Forelimb muscle (tissue), 1 donor: Measurements from ENCODE around the gene GLUL. TPM values are rescaled to one million over a fixed set of nuclear protein-coding genes. Genes with fewer than 3 reads are reported as not detected.
A peak's percentile ranks its signal among the peaks of the same experiment; 100 is the strongest.
"Not testable (repeated sequence)": the region's sequence is repeated elsewhere in the genome, so short reads cannot be mapped to it uniquely, and the experiment has no call there.

Source experiments
- DNase-seq: peaks from one replicate; pipeline ENCODE4 v3.0.0-alpha.2; 2013; ENCODE audit warnings: low read depth
- polyA plus RNA-seq: library from polyadenylated mRNA; unstranded; fragments of 120-200 nt; gene quantifications from one replicate; pipeline ENCODE4 v1.2.1, GENCODE V29; 2013; ENCODE audit not compliant: insufficient read length

GLUL gene
- polyA plus RNA-seq, 1 donor: 438 TPM

DNA sequence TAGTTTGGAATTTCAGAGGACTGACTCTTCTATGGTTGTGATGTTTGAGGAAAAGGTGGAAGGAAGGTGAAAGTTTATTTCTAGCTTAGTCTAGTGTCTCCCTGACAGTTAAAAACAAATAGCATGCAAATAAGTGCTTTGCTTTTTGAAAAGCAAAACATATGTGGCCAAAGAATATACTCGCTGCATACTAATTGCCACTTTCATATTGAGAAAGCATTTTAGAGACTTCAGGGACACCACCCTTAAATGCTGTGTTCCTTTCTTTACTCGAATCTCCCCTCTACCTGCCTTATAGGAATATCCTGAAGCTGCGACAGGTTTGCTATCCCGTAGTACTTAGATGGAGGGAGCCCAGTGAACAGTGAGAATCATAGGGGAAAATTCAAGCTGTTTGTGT lies 23.2 kb downstream of the GLUL start:
- DNase-seq: no peak

DNA sequence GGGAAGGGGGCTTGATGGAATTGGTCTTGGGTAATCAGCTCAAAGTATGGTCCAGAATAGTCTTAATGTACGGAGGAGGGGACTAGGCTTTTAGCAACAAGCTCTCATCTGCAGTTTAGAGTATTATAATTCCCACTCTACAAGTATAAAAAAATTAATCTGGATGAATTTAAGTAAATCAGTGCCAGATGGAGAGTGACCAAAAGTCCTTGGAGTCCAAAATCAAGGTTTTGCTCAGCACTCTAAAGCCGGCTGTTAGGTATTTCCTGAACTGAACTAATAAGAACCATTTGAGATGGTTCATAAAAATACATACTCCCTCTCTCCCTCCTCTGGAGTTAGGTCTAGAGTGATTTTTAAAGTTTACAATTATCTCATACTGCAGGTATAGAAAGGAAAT lies 23.7 kb downstream of the GLUL start:
- peak; percentile 51 for DNase-seq

DNA sequence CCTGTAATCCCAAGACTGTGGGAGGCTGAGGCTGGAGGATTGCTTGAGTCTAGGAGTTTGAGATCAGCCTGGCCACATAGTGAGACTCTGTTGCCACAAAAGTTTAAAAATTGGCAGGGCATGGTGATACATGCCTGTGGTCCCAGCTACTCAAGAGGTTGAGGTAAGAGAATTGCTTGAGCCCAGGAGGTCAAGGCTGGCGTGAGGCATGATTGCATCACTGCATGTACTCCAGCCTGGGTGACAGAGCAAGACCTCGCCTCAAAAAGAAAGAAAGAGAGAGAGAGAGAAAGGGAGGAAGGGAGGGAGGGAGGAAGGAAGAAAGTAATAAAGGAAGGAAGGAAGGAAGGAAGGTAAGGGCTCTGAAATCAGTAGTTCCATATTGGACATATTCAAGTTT lies 25.0 kb downstream of the GLUL start:
- DNase-seq: no peak

DNA sequence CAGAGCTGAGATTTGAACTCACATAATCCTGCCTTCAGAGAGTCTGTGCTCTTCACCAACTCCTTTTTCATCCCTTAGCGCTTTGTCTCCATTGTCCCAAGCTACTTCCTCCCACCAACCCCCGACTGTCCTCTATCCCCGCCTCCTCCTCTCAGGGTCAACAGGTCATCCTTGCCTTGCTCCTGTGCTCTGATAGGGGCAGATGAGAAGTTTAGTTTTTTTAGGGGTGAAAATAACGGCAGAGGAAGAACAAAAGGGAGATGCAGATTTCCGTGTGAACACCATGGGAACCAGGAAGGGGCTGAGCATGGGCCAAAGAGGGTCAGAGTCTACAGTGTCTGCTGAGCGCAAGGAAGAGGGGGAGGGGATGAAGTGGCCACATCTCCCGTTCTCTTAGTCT lies 31.9 kb downstream of the GLUL start:
- DNase-seq: no peak

DNA sequence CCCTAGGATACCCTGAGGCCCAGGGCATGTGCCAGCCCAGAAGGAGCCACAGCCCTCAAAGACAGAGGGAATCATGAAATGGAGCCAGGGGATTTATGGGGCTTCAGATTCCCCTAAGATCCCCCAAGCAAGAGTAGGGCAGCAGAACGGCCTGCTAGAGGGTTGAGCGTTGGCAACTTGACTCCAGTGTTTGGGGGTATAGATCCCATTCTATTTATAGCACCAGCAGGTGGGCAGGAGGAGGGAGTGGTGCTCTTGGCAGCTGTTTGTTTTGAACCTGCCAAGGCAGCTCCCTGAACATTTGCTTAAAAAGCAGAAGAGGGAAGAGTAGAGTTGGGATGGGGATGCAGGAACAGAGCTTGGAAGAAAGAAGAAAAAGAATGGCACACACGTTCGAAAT lies 33.7 kb downstream of the GLUL start:
- DNase-seq: no peak

DNA sequence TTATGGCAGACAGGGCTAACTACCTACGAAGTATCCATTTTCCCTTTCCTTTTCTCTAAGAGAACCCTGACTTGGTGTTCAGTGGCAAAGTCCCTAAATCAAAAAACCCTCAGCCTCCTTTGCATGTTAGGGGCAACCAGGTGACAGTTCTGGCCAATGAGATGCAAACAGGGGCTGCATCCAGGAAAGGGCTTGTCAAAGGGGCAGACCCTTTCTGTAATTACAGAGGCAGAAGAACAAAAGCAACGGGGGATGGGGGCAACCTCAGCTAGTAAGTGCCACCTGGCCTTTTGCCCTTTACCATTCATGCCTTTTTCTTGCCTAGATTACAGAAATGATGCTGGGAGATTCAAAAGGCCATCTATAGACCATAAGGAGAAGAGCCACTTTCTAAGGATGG lies 34.4 kb downstream of the GLUL start:
- no peak for DNase-seq

DNA sequence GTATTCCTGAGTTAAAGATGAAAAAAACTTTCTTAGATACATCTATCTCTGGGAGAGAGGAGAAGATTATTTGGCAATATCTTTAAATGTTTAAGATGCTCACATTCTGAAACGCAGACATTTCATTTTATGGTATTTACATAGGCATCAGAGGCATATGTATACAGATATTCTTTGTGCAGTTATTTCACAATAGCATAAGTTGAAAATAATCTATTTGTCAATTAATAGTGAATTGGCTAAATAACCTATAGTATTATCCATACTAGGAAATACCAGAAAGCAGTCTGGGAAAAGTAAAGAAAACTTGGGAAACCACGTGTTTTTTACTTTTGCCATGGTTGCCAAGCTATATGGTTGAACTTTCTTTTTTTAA lies 35.9 kb downstream of the GLUL start:
- DNase-seq: no peak

DNA sequence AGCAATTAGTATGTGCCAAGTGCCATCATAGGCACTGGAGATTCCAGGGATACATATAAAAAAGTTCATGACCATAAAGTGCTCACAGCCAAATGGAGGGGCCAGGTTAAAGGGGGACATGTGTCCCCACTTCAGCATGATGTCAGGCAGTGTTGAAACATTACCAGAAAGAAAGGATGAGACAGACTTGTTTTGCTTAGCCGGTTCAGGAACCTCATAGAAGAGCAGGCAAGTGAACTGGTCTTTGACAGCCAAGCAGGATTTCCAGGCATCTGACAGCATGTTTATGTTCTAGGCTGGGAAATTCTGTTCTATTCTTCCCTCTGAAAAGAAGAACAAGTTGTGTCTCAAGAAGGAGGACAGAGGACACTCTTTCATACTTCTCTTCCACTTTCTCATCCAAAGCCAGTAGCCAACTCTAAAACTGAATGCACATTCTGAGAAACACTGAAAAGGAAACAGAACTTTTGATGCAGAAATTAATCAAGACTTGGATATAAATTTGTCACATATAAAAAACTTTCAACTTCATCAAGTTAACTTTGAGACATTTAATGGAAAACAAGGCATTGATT lies 39.7 kb downstream of the GLUL start:
- no peak for DNase-seq

DNA sequence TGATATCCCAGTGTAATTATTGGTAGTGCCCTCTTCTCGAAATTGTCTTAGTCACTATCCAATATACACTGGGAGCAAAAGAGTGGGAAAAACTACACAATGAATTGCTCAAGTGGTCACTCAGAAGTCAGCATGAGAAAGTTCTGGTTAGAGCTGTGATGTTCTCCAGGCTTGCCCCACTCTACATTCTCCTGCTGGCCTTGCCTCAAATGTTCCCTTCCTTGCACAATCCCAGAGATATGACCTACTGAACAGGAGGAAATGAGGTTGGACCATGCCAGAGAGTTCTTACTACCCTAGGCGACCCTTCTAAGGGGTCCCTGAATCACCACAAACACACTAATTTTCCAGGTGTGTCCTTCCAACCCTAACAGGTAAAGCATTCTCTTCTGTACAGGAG lies 40.8 kb downstream of the GLUL start:
- no peak for DNase-seq

DNA sequence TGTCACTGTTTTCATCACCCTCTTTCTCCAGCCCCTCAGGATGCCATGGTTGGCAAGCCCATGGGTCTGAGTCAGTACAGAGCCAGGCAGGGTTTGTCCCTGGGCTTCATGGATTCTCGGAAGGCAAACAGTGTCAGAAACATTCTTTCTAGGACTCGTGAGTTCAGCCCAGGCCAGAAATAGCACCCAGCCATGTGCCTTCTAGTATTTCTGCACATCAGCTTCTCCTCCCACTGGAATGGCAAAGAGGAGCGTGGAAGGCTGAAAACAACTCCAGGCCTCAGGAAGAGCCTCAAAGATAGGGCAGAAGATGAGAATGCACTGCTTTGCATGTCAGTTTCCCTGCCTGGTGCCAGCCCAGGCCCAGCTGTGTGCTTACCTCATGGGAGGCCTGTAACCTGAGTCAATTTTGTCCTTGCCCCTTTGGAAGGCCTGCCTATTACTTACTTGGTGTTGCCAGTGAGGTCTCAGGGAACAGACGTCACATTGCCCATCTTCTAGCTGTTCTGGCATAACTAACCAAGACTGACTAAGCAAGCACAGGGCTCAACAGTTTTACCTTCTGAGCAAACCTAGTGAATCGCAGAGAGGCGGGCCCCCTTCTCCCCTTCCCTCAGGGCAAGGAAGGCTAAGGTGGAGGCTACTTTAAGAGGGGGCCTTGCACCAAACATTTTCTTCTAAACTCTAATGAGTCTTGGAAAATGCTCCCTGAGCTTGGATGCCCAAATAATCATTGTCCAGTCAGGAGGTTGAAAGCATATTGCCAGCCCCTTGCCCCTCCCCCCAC lies 42.4 kb downstream of the GLUL start:
- no peak for DNase-seq

DNA sequence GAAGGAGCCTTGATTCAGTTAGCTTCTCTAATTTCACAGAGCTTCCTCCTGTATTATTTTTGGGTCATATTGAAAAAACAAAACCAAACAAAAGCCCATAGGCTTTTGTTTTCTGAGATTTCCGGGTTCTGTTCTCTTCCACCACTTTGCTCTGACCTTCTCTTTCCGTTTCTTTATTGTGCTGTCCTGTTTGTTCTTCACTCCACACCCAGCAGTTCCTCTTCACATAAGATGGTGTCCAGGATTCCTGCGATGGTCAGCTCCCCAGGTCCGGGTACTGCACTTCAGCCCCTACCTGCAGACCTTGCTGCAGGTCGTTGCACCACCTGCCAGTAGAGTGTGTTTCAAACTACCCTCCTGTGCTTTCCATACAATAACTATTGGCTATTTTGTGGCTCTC lies 44.6 kb downstream of the GLUL start:
- DNase-seq: no peak

DNA sequence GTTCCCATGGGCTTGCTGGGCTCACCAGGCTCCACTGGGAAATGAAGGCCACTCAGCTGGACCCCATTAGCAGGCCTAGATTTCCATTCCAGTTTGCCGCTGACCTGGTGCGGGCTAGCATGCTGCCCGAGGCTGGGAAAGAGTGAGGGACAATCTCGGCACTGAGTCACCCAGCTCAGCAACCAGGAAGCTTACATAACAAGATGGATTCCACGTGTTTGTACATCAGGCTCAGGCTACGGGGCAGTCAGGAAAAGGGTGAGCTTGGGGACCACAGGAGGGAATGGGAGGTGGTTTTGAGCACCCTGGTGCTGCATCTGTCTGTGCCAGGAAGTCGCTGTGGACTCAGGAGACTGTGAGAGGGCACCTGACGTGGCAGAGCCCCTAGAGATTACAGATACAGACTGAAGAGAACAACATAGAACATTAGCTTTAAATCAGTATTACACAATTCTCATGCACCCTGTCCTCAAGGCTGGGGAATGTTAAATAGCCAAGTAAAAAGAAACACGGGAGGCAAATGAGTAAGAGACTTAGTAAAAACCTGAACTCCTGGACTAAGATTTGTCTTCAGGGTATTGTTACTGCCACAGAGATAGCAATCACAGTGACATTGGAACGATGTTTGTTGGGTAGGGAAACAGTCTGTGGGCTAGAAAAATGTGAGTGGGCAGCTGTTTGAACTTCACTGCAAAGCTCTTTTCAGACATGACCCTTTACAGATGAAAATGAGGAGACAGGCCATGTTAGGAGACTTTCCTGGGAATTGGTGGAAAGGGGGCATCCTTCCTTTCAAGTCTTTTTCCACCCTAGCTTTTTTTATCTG lies 51.1 kb downstream of the GLUL start:
- DNase-seq: no peak

DNA sequence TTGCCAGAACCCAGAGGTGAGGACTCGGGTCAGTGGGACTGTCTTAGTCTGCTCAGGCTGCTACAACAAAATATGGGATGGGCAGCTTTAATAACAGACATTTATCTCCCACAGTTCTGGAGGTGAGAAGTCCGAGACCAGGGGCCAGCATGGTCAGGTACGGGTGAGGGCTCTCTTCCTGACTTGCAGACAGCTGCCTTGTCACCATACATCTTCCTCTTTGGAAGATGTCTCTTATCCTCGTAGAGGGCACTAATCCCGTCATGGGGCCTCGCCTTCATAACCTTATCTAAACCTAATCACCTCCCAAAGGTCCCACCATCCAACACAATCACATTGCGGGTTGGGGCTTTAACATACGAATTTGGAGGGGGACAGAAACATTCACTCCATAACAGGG lies 51.9 kb downstream of the GLUL start:
- DNase-seq: no peak

DNA sequence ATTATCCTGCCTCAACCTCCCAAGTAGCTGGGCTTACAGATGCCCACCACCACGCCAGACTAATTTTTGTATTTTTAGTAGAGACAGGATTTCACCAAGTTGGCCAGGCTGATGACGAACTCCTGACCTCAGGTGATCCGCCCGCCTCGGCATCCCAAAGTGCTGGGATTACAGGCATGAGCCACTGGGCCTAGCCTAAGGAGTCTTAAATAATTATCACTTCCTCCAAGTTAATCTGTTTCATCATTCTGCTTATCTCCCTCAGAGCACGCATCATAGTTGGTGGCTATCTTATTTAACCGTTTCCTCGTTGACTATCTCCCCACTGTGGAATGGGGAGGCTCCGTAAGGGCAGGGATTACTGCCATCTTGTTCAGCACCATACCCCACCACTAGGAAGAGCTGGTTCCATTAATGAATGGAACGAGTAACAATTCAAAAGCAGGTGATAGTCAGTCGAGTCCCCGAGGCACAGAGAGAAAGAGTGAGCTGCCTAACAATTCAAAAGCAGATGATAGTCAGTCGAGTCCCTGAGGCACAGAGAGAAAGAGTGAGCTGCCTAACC lies 52.7 kb downstream of the GLUL start:
- DNase-seq: no peak

DNA sequence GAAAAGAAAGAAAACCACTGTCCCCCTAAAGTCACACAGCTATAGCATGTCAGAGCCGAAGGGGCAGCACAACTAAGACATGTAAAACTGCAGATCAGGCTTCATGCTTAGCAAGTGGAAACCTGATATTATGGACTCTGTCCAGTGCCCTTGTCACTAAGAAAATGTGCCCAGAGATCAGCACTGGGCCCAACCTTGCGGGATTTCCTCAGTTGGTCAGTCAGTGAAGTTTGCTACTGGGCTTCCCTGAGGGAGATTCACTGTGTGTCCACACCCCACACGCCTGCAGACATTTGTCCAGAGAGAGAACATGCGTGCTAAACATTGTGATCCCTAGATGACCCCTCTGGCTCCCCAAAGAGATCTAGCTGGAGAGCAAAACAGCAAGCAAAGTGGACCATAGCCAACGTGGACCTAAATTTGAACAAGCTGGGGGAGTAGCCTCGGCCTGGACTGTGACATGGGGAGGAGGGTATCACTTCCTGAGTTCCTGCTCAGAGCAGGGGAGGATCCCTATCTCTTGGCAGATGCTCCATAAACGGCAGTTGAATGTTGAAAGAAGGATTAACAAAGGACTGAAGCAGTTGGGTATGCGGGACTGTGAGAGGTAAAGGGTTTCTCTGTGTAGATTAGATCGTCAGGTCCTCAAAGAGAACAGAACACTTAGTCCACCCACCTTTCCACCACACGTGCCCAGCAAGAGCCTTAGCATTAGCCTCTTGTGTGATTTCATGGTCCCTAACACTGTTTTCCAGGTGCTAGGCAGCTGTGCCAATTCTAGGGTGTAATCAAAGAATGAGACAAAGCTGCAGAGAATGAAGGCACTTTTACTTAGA lies 53.6 kb downstream of the GLUL start:
- DNase-seq: no peak

DNA sequence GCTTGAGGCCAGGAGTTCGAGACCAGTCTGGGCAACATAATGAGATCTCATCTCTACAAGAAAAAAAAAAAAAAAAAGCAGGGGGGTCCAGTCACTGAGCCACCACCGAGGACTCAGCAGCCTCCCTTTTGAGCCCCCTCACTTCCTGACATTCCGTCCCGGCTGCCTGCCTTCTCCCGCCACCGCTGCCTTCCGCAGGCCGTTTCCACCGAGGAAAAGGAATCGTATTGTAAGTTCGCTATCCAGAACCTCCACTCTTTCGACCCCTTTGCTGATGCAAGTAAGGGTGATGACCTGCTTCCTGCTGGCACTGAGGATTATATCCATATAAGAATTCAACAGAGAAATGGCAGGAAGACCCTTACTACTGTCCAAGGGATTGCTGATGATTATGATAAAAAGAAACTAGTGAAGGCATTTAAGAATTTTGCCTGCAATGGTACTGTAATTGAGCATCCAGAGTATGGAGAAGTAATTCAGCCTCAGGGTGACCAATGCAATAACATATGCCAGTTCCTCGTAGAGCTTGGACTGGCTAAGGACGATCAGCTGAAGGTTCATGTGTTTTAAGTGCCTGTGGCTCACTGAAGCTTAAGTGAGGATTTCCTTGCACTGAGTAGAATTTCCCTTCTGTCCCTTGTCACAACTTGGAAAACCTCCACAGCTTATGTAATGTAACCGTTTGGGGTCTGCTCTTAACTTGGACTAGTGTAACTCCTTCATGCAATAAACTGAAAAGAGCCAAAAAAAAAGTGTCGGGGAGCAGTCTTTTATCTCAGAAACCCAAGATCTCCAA lies 55.6 kb downstream of the GLUL start:
- DNase-seq: no peak

DNA sequence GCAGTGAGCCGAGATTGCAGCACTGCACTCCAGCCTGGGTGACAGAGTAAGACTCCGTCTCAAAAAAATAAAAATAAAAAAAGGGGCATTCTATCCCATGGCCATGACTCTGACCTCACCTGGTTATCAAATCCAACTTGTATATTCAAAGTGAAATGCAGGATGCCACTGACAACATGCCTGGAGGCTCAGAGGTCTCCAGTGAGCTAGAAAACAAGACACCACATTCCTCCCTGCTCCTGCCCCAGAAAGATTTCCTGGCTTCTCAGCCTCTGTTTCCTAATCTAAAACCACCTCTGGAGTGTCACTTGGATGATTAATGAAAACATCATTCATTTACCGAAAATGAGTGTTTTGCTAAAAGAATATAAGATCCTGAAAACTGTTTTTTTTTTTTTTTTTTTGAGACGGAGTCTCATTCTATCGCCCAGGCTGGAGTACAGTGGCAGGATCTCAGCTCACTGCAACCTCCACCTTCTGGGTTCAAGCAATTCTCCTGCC lies 58.5 kb downstream of the GLUL start:
- not testable (repeated sequence) for DNase-seq

DNA sequence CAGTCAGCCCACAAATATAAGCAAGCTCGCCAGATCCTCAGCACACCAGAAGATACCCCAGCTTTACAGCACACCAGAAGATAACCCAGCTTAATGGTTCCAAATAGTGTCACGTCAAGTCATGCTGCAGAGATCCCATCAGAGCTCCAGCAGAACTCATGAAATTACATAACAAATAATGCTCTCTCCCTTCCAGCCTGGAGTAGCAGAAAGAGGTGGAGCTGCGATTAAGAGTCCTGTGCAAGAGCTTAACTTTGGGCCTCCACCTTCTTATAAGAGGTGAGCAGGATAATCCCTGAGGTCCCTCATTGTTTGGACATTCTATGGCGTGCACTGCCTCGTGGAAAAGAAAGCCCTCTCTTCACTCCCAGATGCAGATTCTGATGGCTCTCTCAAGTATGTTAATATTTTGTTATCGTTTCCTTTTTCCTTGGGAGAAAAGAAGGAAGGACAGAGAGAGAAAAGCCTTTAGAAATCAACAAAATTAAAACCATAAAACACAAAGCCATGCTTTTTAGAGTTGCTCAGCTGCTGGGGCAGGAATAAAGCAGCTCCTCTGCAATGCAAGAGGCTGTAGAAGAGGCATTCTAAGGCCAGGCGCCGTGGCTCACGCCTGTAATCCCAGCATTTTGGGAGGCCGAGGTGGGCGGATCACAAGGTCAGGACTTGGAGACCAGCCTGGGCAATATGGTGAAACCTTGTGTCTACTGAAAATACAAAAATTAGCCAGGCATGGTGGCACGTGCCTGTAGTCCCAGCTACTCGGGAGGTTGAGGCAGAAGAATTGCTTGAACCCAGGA lies 59.1 kb downstream of the GLUL start:
- no peak for DNase-seq
